GM19372 (cell line): ENCODE results near the gene SP4.
"Not testable (repeated sequence)": the region's sequence is repeated elsewhere in the genome, so short reads cannot be mapped to it uniquely, and the experiment has no call there.

Experiments used
- ATAC-seq: cut with Tn5 transposase; IDR thresholded peaks from one replicate; pipeline ENCODE4 v1.9.1; 2021; ENCODE audit warnings: mild to moderate bottlenecking, low read depth, moderate library complexity; ENCODE audit not compliant: unreplicated experiment

SP4 gene

GRCh38 chr7:21508538-21508937 is 80.7 kb downstream of the SP4 start:
- no peak for ATAC-seq

DNA sequence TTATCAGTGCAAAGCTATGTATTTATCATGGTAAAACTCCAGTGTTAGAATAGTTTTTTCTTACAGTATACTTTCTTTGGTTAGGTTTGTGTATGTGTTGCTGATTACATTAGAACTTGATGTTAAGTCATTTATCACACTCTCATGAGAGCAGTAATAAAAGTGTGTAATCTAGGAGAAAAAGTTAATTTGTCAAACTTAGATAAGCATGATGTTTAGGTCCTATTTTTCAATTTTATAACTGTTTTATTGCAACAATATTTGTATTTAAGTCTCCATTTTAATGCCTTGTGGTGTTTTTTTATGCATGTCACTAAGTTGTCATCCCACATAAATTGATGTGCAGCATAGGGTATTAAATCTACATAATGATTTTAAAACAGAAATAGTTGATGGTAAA is 86.2 kb downstream of the SP4 start:
- ATAC-seq: no peak

- no peak for ATAC-seq
These were observed 96.8 kb downstream of the SP4 start for GRCh38 chr7:21524680-21525079.

DNA sequence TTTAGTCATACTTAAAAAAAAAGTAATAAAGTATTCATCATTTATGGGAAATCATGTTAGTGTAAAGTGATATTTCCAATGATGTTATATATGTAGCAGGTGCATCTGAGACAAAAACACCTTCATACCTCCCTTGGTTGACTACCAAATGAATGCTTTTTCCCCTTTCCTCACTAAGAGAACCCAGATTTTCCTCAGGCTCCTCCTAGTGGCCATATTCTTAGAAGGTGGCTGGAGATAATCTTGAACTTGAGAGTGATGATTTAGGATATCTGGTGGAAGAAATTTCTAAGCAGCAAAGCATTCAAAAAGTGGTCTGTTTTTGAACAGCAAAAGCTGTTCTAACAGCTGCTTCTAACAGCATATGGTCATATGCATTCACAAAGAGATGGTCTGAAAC is 98.1 kb downstream of the SP4 start:
- no peak for ATAC-seq

DNA sequence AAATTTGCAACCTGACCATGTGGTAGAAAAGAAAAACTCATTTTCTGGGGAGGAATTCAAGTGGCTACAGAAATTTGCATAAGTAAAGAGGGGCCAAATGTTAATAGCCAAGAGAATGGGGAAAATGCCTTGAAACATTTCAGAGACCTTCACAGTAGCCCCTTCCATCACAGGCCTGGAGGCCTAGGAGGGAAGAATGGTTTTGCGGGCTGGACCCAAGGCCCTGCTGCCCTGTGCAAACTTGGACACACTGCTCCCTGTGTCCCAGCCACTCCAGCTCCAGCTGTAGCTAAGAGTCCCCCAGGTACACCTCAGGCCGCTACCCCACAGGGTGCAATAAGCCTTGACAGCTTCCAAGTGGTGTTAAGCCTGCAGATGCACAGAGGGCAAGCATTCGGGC is 98.6 kb downstream of the SP4 start:
- no peak for ATAC-seq

- not testable (repeated sequence) for ATAC-seq
These were observed 104.6 kb downstream of the SP4 start for GRCh38 chr7:21532485-21532884.

GRCh38 chr7:21533646-21534045 is 105.8 kb downstream of the SP4 start:
- not testable (repeated sequence) for ATAC-seq

GRCh38 chr7:21536445-21537118 is 108.7 kb downstream of the SP4 start:
- ATAC-seq: not testable (repeated sequence)

GRCh38 chr7:21538936-21539495 is 111.1 kb downstream of the SP4 start:
- ATAC-seq: no peak

DNA sequence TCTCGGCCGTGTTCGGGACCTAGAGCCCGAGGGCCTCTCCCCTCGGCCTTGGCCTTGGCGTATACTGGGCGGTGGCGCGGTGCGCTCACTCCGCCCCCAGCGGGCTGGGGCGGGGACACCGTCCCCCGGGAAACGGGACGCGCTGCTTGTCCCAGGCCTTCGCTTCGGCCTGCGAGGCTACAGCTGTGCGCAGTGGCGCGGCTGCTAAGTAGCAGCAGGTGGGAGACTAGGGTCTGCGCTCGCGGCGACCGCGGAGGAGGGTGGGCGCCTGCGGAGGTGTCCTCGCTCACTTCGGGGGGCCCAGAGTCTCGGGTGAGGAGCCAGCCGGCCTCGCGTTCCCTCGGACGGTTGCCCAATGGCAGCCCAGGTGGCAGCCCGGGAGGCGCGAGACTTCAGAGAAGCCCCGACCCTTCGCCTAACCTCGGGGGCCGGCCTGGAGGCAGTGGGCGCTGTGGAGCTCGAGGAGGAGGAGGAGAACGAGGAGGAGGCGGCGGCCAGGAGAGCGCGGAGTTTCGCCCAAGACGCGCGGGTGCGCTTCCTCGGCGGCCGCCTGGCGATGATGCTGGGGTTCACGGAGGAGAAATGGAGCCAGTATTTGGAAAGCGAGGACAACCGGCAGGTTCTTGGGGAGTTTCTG is 115.1 kb downstream of the SP4 start, which contains the start of gene DNAH11:
Gene DNAH11 (plus strand): TSS at position 149 of the 637 bp plus-strand sequence. CDS start 207 bp downstream, at position 356.
- peak; percentile 88 for ATAC-seq

DNA sequence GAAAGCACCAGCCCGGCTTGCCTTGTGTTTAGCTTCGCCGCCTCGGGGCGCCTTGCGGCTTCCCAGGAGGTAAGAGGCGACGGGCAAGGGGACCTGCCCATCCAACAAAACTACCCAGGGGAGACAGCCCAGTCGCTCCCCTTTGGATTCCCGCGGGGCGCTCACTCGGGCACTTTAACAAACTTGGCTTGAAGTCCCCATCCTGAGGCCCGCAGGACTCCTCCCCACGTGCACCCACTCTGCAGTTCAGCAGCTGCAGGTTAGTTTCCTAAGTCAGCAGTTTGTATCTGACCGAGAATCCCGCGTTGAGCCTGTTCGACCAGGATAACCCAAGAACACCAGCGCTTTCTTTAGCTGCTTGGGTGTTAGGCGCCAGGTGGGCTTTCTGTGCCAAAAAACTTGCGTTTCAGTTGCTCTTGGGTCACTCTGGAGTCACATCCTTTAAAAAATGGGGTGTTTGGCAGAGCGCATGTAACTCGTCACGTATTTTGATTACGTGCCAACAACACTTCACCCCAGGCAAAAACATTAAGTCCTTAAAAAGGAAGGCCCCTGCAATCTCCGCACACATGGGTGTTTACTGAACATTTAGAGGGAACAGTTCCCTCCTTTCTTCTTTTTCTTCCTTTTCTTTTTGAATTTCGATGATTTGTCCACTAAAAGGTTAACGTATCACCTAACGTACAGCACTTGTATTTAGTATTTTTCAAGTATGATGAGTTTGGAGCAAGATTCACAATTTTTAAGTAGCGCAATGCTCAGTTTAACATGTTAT is 115.8 kb downstream of the SP4 start:
- peak; percentile 21 for ATAC-seq

DNA sequence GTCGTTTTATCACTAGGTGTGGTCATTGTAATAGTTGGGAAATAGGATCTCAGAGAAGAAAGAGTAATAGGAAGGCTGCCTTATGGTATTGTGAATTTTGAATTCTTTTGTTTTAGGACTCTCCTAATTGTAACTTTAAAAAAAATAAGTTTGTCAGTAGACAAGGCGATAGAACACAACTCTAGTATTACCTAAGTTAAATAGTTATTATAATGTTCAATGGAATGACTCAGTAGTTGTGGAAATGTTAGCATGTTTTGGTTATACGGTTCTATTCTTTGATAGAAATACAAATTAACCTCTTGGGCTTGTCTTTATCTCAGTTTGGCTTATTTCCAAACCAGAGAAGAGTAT is 116.4 kb downstream of the SP4 start:
- no peak for ATAC-seq

GRCh38 chr7:21544715-21545114 is 116.8 kb downstream of the SP4 start:
- ATAC-seq: no peak

DNA sequence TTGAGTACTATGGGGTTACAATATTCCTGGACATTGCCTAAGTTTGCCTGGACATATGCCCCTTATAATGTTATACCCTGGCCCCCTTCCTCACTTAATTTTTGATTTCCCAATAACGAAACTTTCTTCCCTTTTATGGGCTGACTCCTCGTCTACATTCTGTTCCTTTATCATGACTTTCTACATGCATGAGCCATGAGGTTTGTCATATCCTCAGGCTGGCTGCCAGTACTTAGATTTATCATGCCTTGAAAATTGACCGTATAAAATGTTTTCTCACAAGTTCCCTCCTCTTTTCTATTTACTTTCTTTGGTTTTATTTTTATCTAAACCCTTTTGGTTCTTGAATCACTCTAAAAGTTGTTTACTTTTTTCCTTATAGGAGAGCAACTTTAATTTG is 119.6 kb downstream of the SP4 start:
- ATAC-seq: no peak

DNA sequence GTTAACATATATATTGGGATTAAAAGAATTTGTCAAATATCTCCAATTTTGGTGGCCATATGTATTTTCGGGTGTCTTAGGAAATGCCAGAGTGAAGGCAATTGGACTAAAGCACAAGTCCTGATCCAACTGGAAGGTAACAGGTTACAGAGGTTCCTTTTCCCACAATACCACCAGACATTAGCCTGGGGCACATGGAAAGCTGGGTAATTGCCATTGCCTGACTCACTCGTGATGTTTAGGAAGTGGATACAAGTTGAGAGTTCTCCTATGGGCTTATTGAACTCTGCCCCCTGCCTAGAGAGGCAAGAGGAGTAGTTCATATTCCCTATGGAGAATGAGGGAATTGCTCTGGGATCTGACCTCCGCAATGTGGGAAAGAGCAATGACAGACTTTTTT is 120.6 kb downstream of the SP4 start:
- ATAC-seq: no peak

GRCh38 chr7:21550076-21550475 is 122.2 kb downstream of the SP4 start:
- ATAC-seq: no peak

DNA sequence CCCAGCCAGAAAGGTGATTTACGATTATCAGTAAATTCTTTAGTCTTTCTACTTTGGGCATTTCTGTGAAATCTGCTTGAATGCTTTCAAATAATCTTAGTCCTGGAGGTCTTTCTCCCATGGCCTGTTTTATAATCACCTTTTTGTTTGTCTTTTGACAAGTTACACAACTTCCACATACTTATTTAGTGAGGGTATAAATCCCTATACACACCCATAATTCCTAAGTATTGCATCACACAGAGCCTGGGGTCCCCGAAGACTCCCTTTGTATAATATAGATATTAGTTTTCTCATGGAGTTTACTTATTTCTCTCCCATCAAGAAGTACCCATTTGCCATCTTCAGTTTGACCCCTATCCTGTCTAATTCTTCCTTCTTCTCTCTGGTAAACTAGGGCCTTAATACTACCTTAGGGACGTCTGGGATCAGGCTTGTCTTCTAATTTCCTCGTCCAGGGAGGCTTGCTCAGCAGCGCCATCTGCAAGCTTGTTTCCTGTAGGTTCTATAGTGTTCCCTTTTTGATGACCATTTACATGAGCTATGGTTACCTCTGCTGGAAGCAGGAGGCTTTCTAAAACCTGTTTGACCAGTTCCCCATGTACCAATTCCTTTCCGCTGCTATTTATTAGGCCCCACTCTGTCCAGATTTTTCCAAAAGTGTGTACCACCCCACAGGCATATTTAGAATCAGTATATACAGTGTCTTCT is 123.1 kb downstream of the SP4 start:
- ATAC-seq: no peak

GRCh38 chr7:21562385-21562784 is 134.5 kb downstream of the SP4 start:
- ATAC-seq: no peak
